ENCODE measurements around the gene STT3A. TPM values are rescaled to one million over a fixed set of nuclear protein-coding genes. Genes with fewer than 3 reads are reported as not detected.

STT3A gene
- total RNA-seq, 1 experiment from 2014 or later, result 52.5 TPM

DNA sequence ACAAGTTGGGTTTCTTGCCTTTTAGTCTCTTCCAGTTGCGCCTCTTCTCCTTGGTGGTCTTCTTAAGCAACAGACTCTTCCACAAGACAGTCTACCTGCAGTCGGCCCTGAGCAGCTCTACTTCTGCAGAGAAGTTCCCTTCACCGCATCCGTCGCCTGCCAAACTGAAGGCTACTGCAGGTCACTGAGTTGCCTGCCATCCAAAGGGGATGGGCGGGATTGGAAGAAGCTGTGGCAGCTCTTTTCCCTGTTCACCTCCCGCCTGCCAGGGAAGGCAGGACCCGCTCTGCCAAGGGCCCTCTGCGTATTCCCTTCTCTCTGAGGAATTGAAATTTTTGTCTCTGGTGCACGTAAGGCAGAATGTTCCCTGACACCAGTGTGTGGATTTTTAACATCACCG, 9.2 kb upstream of the STT3A start:
- in situ Hi-C loops (cut with HindIII; ENCODE audit: low pct_unique_long_range_greater_than_20kb, low sequenced_read_pairs), result no loop called here
- DNase-seq (ENCODE audit: low read depth), result no peak

DNA sequence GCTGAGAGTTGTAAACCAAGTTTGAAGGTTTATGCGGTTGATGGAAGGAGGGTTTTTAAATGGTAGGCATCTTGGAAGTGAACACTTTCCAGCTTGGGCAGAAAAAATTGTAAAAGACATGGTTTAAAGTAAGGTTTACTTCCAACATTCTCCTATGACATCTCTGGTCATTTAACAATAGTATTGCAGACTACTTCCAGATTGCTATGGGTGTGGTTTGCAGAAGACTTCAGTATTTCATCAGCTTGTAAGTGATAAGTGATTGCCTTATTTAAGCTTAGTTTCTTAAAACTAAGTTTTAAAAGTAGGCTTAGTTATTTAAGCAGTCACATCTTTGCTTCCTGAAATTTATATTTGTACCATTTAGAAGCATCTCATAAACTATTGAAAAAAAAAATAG, 7.2 kb upstream of the STT3A start:
- no peak for DNase-seq (ENCODE audit: low read depth)
- in situ Hi-C loops (cut with HindIII; ENCODE audit: low pct_unique_long_range_greater_than_20kb, low sequenced_read_pairs), result no loop called here

DNA sequence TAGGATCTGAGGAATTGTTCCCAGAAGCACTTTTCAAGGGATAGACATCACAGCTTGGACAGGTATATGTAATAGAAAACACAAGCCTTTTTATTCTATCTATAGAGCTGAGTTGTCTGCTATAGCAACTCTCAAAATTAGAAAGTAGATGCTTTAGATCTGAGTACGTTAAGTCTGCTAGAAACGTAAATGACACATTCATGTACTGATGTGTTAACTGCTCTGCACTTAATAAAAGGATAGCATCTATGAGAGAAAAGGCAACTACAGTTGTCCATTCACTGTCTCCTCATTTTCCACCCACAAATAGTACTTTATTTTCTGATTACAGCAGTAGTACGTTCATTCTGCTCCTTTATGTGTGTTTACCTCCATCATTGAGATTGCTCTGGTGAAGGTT, 6.0 kb upstream of the STT3A start:
- no peak for DNase-seq (ENCODE audit: low read depth)
- in situ Hi-C loops (cut with HindIII; ENCODE audit: low pct_unique_long_range_greater_than_20kb, low sequenced_read_pairs), result no loop called here

DNA sequence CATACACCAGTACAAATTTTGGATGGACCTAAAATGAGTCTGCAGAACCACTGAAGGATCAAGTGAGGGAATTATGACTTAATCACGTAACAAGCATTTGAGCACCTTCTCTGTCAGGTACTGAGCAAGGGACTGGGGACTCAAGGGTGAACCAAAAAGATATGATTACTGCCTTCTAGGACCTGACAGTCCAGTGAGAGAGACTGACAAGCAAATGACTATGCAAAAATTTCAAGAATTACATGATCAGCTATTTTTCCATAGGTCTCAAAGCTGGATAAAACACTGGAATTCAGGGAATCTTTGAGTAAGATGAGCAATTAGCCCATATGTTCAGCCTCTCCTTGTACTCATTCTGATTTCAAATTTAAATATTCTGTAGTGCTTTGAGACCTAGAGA, 5.2 kb upstream of the STT3A start:
- in situ Hi-C loops (cut with HindIII; ENCODE audit: low pct_unique_long_range_greater_than_20kb, low sequenced_read_pairs), result no loop called here
- DNase-seq (ENCODE audit: low read depth), result no peak

DNA sequence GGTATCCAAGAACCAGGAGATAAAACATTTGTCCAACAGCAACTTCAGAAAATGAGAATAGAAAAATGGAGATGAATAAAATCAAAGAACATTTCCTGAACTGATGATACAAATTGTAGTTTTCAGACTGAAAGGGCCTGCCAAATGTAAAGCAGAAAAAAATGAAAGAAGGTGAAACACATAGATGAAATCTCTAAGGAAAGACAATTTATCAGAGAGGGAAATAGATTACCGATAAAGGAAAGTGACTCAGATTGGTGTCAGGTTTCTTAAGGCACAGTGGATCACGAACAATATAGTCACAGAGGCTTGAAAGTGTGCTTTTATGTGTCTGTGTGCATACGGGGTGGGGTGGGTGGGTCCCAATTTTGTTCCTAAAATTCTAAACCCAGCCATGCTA, 4.1 kb upstream of the STT3A start:
- in situ Hi-C loops (cut with HindIII; ENCODE audit: low pct_unique_long_range_greater_than_20kb, low sequenced_read_pairs), result no loop called here
- no peak for DNase-seq (ENCODE audit: low read depth)

DNA sequence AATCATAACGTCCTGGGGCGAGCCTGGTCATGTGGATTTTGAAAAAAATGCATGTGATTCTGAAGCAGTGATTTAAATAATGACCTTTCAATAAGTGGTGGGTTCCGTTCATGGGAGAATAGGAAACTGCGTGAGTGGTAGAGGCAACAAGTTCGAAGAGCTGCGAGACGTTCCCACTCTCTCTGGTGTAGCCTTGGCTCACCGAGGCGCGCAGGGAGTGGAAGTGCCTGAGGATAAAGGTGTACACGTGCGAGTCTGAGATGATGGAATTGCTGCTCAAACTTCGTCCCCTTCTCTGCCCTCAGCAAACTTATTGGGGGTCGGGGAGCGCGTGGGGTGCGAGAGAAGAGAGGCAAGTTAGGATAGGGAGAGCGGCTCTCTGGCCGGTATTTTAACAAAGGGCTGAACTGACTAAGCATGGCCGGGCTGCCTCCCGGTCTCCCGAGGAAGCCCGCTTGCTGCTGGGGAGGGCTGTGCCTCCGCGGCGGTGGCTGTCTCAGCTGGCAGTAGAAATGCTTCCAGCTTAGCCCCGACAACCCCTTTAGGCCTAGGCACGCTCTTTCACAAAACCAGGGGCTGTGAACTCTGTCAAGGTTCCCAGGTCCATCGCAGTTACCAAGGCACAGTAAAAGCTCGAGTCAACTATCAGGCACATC, 875 bp upstream of the STT3A start:
- no peak for DNase-seq (ENCODE audit: low read depth)
- in situ Hi-C loops (cut with HindIII; ENCODE audit: low pct_unique_long_range_greater_than_20kb, low sequenced_read_pairs), result no loop called here

DNA sequence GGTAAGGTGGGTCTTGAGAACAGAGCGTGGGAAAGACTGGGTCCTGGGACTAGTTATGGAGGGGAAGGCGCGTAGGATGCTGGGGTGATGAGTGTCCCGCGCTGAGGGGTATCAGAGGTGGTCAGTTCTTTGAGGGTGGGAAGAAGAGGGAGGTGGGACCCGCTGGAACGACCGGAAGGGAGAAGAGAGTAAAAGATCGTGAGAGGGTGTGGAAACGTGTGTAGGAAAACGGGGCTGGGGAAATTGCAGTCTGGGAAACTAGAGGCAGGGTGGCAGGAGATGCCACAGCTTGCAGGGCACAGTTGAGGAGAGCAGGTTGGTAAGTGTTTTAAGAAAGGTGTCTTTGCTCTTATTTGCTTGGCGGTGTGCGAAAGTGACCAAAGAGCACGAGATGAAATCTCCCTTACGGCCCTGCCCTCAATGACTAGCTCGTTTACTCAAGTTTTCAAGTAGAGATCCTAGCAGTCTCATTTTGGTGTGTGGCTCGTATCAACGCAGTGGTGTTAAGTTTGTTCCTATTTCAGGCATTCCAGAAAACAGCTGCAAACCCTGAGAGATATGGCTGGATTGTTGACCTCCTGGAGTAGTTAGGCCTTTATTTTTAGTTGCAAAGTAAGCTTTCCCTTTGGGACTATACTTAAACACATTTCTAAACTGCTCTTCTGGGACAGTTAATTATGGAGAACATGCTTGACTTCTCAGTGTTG, 615 bp downstream of the STT3A start:
- in situ Hi-C loops (cut with HindIII; ENCODE audit: low pct_unique_long_range_greater_than_20kb, low sequenced_read_pairs), result no loop called here
- DNase-seq (ENCODE audit: low read depth), result no peak

DNA sequence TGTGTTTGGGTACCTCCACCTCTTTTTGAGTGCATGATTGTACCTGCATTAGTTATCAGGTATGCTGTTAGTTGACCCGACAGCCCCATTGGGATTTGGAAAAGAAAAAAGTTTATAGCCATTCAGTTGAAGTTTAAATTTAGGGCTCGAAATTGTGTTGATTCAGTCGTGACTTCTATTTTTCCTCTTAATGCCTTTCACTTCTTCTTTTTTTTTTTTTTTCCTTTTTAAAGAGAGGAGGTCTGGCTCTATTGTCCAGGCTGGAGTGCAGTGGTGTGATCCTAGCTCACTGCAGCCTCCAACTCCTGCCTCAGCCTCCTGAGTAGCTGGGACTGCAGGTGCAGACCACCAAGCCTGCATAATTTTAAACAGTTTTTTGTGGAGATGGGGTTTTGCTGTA, 2.3 kb downstream of the STT3A start:
- no peak for DNase-seq (ENCODE audit: low read depth)
- in situ Hi-C loops (cut with HindIII; ENCODE audit: low pct_unique_long_range_greater_than_20kb, low sequenced_read_pairs), result no loop called here

DNA sequence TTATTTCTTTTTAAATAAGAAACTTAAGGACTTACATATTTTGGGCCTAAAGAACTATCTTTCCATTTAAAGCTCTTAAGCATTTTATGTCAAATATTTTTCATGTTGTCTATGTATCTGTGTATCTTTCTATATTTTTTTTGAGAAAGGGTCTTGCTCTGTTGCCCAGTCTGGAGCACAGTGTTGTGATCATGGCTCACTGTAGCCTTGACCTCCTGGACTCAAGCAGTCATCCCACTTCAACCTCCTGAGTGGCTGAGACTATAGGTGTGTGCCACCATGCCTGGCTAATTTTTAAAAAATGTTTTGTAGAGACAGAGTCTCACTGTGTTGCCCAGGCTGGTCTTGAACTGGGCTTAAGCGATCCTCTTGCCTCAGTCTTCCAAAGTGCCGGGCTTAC, 8.0 kb downstream of the STT3A start:
- no peak for DNase-seq (ENCODE audit: low read depth)
- in situ Hi-C loops (cut with HindIII; ENCODE audit: low pct_unique_long_range_greater_than_20kb, low sequenced_read_pairs), result no loop called here

DNA sequence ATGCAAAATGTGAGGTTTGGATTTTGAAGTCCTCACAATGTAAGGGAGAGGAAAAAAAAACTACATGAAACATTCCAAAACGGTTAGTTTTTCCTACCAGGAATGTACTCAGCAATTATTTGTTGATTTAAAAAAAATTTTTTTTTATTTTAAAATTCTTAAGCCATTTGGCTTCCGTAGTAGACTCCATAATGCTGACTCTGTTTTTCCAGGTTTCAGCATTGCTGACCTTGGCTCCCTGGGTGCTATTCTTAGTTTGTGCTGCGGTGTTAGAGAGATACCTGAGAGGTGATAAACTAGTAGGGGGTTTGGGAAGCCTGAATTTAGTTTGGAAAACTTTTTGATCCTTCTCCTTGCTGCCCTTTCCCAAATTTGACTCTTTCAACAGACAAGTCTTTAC, 10.6 kb downstream of the STT3A start:
- DNase-seq (ENCODE audit: low read depth), result no peak
- in situ Hi-C loops (cut with HindIII; ENCODE audit: low pct_unique_long_range_greater_than_20kb, low sequenced_read_pairs), result no loop called here

DNA sequence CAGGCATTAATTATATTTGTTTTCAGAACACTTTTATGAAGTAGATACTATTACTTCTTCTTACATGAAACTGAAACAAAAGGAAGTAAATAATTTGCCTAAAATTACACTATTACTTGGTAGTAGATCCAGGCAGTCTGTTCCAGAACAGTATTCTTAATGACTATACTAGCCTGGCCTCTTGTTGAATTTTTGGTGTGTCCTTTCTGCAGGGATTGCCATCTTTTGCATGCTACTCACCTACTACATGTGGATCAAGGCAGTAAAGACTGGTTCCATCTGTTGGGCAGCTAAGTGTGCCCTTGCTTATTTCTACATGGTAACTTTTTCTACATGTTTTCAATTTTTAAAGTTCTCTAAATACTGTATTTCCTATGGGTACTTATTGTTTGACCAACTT, 12.8 kb downstream of the STT3A start:
- in situ Hi-C loops (cut with HindIII; ENCODE audit: low pct_unique_long_range_greater_than_20kb, low sequenced_read_pairs), result no loop called here

DNA sequence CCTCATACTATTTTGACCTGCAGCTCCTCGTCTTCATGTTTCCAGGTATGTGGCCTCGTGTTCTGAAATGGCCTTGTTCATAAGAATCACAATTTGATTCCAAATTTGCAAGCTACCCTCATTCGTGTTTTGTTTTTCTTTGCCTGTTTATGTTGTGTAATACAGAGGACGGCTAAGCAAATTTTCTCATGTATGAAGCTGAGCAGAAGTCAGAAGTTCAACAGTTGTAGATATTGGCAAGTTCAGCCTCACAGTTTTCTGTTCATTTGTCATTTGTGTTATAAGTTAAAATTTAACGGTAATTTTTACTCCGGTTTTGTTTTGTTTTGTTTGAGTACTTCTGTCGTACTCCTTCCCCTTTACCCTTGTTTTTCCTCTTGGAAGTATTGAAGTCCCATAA, 16.9 kb downstream of the STT3A start:
- in situ Hi-C loops (cut with HindIII; ENCODE audit: low pct_unique_long_range_greater_than_20kb, low sequenced_read_pairs), result no loop called here
- DNase-seq (ENCODE audit: low read depth), result no peak

More for the DNA sequence above, 12.8 kb downstream of the STT3A start:
- no peak for DNase-seq (ENCODE audit: low read depth)

DNA sequence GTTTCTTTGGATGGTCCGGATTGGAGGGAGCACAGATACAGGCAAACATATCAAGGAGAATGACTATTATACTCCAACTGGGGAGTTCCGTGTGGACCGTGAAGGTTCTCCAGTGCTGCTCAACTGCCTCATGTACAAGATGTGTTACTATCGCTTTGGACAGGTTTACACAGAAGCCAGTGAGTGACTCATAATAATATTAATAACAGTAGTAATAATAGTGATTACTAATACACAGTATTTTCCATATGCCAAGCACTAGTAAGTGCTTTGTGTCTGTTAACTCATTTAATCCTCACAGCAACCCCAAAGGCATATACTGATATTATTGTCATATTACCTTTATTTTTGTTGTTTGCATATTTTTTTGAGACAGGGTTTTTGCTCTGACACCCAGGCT, 25.7 kb downstream of the STT3A start:
- DNase-seq (ENCODE audit: low read depth), result no peak
- in situ Hi-C loops (cut with HindIII; ENCODE audit: low pct_unique_long_range_greater_than_20kb, low sequenced_read_pairs), result no loop called here

DNA sequence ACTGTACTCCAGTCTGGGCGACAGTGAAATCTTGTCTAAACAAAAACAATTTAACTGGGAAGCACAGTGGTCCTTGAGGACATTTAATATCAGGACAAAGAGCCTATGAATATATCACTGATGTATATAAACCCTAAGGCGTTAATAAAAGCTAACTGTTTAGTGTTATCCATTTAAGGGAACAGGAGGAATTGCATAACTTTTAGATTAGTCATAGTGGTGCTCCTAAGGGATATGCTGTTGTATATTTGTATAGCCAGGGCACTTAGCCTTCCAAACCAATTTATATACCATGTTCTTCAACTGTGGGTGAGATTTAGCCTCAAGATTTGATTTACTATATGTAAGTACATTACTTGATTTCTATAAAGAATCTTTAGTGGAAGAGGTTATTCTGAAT, 29.3 kb downstream of the STT3A start:
- in situ Hi-C loops (cut with HindIII; ENCODE audit: low pct_unique_long_range_greater_than_20kb, low sequenced_read_pairs), result no loop called here
- DNase-seq (ENCODE audit: low read depth), result peak; percentile 18

DNA sequence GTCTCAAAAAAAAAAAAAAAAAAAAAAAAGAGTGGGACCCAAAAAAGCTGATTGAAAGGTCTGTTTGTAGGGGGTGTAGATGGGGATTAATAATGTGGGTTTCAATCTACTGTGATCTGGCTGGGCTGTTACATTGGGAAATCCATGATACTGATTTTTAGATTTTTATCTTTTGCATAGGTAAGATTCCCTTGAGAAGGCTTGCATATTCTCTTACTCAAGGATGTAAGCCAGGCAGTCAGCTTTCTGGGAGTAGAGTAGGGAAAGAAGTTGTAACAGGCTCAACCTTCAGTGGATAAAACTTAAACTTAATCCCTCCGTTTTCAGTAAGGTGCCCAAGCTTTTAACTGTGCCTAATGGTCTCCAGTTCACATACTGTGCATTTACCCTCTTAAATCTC, 30.4 kb downstream of the STT3A start:
- no peak for DNase-seq (ENCODE audit: low read depth)
- in situ Hi-C loops (cut with HindIII; ENCODE audit: low pct_unique_long_range_greater_than_20kb, low sequenced_read_pairs), result no loop called here

DNA sequence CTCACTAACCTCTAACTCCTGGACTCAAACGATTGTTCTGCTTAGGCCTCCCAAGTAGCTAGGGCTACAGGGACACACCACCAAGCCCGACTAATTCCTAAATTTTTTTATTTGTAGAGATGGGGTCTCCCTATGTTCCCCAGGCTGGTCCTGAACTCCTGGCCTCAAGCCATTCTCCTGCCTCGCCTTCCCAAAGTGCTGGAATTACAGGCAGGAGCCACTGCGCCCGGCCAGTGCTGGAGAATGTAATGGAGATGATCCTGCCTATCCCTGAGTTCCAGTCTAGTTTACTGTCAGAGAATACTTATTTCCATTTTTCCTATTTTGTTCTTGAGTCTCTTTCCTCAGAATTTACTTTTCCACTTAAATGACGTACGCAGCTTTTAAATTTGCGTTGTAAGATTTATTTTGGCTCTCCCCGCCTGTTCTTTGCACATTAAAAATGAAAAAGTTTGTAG, 32.1 kb downstream of the STT3A start, which contains the start of gene CHEK1:
TSS of gene CHEK1 (plus strand) at position 408 of the 458 bp plus-strand sequence. CDS start 1,606 bp downstream, outside the sequence.
- in situ Hi-C loops (cut with HindIII; ENCODE audit: low pct_unique_long_range_greater_than_20kb, low sequenced_read_pairs), result no loop called here
- DNase-seq (ENCODE audit: low read depth), result no peak

DNA sequence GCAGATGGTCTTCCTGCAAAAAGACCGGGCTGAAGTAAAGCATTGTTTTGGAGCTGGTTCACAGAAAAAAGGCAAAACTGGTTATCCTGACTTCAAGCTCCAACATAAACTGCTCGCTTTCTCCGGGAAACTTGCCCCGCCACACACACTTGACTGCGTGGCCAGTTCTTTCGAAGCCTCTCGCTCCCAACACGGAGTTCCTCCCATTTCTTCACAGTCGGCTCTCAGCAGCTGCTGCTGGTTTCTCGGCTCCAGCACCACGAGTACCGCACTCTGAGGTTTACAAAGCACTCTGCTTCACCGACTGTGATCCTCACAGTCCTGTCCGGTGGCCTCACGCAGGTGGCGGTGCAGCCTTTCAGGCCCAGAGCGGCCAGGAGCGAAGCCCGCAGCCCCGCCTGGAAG, 32.6 kb downstream of the STT3A start:
- in situ Hi-C loops (cut with HindIII; ENCODE audit: low pct_unique_long_range_greater_than_20kb, low sequenced_read_pairs), result no loop called here
- no peak for DNase-seq (ENCODE audit: low read depth)

DNA sequence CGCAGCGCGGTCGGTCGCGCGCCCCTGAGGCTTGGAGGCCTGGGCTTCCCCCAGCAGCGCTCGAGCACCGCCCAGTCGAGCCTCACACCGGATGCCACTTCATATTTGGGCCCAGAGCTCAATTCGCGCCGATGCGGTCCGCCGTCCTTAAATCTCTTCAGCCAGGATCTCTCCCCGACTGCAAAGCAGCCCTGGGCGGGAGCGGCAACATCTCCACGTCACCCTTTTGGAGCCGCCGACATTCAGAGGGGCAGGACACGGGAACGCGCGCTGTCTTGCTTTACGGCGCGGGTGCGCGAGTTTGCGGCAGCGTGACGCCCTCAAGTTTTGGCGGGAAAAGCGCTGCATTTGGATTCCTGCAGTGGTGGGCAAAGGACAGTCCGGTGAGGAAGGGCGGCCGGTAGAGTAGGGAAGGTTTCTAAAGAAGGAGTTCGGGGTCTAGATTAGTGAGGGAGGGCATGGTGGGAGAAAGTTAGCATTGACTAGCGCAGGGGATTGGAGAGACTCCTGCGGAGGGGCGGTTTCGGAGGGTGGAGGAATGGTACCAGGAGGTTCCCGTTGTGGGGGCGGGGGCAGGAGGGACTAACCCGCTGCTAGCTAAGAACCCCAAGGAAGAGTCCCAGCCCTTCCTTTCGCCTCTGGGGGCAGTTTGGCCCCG, 33.1 kb downstream of the STT3A start:
- in situ Hi-C loops (cut with HindIII; ENCODE audit: low pct_unique_long_range_greater_than_20kb, low sequenced_read_pairs), result no loop called here

DNA sequence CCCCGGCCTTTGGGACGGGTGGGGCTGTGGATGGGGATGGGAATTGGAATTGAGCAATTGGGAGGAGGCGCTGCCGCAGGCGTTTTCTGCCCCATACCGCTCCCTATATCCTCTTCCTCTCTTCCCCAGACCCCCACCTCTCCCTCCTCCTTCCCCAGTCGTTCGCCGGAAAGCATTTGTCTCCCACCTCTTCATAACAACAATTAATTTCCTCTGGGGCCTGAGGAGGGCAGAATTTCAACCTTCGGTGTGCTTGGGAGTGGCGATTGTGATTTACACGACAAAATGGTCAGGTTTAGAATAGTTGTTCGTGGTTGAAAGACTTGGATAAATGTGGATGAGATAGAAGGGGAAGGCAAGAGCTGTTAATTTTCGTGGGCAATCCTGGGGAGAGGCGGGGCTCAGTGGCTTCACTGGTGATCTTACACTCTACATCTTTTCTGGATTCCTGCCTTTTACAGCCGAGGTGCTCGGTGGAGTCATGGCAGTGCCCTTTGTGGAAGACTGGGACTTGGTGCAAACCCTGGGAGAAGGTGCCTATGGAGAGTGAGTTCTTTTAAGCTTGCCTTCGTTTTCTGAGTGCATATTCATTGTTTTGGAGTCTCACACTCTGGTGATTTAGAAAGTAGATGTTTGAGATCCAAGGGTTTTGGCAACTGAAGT, 33.8 kb downstream of the STT3A start:
- peak; percentile 73 for DNase-seq (ENCODE audit: low read depth)
- in situ Hi-C loops (cut with HindIII; ENCODE audit: low pct_unique_long_range_greater_than_20kb, low sequenced_read_pairs), result no loop called here

More for the DNA sequence above, 33.1 kb downstream of the STT3A start:
- DNase-seq (ENCODE audit: low read depth), result peak; percentile 81

Data from Caki2 (cell line).